HG03095 (cell line): ENCODE results near the gene MAP3K5.
"Not testable (repeated sequence)": the region's sequence is repeated elsewhere in the genome, so short reads cannot be mapped to it uniquely, and the experiment has no call there.

ENCODE experiments used
- ATAC-seq: cut with Tn5 transposase; IDR thresholded peaks from one replicate; pipeline ENCODE4 v1.9.1; 2021; ENCODE audit warnings: moderate library complexity; ENCODE audit not compliant: unreplicated experiment

MAP3K5 gene

GRCh38 chr6:136726837-136727557 is 65.3 kb downstream of the MAP3K5 start:
- no peak for ATAC-seq

- no peak for ATAC-seq
Measured at GRCh38 chr6:136725124-136725523, 67.2 kb downstream of the MAP3K5 start.

- ATAC-seq: no peak
Measured at GRCh38 chr6:136723780-136724179, 68.5 kb downstream of the MAP3K5 start.

DNA sequence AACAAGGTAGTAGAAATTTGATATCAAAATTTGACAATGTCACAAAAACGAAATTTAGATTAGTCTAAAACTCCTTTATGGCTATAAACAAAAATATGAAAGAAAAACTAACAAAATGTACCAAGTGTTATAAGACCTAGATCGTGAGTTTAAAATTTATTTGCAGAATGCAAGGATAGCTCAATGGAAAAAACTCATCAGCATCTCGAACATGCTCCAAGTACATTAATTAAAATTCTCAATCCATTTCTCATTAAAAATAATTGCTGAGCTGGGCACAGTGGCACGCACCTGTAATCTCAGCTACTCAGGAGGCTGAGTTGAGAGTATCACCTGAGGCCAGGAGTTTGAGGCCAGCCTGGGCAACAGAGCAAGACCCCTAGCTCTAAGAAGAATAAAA is 70.8 kb downstream of the MAP3K5 start:
- ATAC-seq: no peak

GRCh38 chr6:136720045-136720770 is 72.1 kb downstream of the MAP3K5 start:
- peak; percentile 55 for ATAC-seq

DNA sequence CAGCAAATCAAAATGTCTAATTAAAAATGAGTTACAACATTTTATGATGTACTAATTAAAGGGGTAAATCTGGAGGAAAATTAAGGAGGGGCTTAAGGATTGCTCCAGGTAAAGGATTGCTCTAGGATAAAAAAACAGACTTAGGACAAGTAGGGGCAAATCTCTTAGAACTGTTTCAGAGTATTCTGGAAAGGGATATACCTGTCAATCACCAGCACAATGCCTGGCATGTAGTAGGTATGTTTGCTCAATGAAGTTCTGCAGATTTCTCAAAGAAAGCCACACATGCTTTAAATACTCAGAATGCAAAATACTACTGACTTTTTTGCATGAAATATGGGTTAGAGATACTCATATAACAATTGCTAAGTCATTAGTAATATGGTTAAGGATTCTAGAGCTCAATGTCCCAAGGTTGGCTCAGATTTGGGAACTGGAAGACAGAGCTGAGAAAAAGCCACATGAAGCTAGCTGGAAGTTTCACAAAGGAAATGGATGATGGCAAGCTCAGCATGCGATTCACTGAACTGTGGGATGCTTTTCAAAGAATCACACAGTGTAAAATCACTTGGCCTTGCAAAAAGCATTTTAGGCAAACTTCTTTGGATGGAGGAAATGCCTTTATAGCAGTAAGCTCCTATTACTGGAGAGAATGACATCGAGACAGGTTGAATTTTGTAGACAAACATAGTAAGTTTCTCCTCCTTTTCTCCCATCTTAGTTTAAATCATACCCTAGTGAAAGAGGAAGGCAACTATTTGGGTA is 72.8 kb downstream of the MAP3K5 start:
- ATAC-seq: peak; percentile 50

- ATAC-seq: no peak
Measured at GRCh38 chr6:136718476-136718875, 73.8 kb downstream of the MAP3K5 start.

- peak; percentile 8 for ATAC-seq
Measured at GRCh38 chr6:136717716-136717990, 74.6 kb downstream of the MAP3K5 start.

DNA sequence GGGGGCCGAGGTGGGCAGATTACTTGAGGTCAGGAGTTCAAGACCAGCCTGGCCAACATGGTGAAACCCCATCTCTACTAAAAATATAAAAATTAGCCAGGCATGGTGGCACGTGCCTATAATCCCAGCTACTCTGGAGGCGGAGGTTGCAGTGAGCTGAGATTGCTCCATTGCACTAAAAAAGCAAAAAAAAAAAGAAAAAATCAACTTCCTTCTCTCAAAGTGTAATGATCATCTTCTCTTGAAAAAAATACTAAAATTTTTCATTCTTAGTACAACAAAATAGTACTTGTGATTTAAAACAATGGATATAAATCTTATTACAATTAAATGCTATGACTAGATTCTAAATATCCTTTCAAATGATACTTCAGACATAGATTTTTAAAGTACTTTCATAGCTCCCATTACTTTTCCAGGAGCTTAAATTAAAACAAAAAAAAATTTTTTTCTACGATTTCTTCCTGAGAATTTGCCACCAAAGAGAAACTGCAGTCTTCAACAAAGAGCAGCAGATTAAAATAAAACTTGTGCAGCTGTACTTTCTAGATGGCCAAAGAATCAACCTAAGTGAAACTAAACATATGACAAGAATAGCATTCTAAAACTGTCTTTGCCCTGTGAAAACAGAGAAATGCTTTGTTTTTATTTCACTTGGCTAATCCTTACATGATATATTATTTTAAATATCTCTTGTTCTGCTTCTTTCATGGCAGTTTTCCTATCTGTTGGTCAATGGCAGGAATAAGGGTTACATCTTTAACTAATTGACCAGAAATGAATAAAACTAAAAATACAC is 75.2 kb downstream of the MAP3K5 start:
- peak; percentile 49 for ATAC-seq

- not testable (repeated sequence) for ATAC-seq
Measured at GRCh38 chr6:136712642-136713041, 79.6 kb downstream of the MAP3K5 start.

- ATAC-seq: no peak
Measured at GRCh38 chr6:136711644-136712043, 80.6 kb downstream of the MAP3K5 start.

- no peak for ATAC-seq
Measured at GRCh38 chr6:136710877-136711552, 81.3 kb downstream of the MAP3K5 start.

DNA sequence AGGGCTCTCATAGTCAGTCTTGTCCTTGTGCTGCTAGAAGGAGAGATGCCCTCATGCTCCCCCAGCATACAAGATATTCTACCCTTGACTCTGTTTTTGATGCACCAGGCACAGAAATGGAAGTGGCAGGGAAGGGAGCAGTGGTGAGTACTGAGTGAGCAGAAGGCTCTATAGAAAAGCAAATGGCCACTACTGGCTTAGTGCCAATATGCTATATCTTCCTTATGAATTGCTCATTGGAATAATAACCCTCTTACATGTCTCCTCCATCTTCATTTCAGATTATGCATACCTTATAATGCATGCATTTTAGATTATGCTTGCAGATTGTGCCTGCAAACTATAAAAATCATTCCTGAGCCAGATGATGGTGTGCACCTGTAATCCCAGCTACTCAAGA is 82.8 kb downstream of the MAP3K5 start:
- no peak for ATAC-seq

- no peak for ATAC-seq
Measured at GRCh38 chr6:136706430-136706829, 85.8 kb downstream of the MAP3K5 start.

DNA sequence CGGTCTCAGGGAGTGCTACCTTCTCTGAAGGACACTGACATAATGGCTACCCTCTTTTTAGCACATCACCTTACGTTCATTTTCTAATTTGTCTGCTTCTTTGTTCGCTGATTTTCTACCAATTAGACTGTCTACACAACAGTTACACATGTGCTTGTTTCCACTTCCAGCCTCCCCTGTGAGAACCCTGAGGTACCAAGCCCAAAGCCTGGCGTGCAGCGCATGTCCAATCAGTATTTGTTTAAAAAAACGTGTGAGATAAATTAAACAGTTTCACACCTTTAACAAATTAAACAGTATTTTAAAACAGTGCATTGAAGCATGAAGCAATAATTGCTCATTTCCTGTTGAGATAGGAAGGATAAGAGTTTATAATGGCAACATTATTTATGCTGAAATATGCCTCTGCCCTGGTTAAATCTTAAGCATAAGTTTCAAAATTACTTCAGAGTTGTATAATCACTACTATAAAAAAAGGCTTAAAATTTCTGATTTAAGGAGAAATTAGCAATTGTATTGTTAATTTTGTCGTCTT is 88.9 kb downstream of the MAP3K5 start:
- ATAC-seq: no peak

DNA sequence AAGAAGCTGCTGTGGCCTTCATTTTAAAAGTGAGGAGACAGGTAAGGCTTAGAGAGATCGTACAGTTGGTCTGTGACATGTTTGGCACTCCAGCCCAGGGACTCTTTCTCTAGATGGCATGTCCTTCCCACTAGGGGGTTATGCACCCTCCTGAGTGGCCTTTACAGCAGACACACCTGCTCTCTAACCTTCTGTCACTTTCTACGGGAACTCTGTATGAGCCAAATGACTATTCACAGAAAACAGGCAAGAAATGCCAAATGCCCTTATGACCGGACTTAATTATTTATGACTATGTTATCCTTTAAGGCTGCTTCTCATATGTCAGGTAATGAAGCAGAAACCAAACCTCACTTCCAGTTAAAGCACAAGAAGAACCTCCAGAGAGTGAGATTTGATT is 91.2 kb downstream of the MAP3K5 start:
- no peak for ATAC-seq

DNA sequence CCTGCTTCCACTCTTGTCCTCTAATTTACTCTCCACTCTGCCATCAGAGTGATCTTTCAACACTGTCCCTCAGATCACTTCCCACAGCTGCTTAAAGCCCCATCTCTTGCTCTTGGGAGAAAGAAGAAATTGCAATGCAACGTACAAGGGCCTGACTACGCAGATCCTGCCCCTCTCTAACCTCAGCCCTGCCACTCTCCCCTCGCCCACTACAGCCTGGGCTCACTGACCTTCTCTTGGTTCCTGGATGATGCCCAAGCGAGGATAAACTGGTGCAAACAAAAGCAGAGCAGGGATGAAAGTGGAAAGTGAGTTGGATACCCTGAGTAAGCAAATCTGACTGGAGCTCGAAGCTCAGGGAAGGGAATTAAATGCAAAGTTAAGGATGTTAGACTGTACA is 92.9 kb downstream of the MAP3K5 start:
- no peak for ATAC-seq

- no peak for ATAC-seq
Measured at GRCh38 chr6:136696783-136697364, 95.4 kb downstream of the MAP3K5 start.

DNA sequence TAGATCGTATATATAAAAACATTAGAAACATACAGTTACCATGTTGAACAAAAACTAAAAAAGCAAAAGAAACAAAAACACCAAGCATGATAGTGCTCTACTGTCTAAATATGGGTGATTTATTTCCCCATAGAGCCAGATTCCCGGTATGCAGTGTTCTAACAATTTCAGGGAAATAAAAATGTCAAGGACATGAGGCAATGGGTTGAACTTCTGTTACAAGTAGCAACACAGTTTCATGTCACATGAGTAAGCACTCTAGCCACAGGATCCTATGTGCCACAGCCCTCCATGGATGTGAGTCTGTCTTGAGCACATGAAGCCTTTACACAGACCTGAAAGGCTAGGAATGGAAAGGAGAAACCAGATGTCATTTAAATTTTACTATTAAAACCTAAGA is 96.0 kb downstream of the MAP3K5 start:
- ATAC-seq: no peak

DNA sequence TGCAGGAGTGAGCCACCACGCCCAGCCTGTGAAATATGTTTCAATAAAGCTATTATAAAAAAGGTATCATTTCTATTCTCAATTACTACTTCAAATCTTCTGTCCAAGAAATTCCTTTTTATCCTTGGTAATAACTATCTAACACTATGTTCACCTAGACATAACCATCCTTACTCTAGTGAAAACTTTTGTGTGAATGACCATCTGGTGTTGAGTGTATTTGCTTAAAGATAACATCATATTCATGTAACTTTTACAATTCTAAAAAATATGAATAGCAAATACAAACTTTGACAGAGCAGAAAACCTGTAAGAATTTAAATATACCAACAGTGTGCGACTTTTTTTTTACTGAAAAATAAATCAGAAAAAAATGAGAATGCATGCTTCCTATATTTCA is 96.9 kb downstream of the MAP3K5 start:
- ATAC-seq: no peak
